HG03442 (cell line): ENCODE measurements around the gene GET3.
A peak's percentile ranks its signal among the peaks of the same experiment; 100 is the strongest.

Experiments
- ATAC-seq: cut with Tn5 transposase; IDR thresholded peaks from one replicate; pipeline ENCODE4 v1.9.1; 2021; ENCODE audit warnings: mild to moderate bottlenecking, moderate library complexity; ENCODE audit not compliant: unreplicated experiment

GET3 gene

GRCh38 chr19:12778017-12778904 lies 41.0 kb downstream of the GET3 start:
- no peak for ATAC-seq

GRCh38 chr19:12778905-12779161 lies 41.5 kb downstream of the GET3 start:
- no peak for ATAC-seq

GRCh38 chr19:12779162-12779993 lies 42.1 kb downstream of the GET3 start:
- no peak for ATAC-seq

- ATAC-seq = no peak
Observed at GRCh38 chr19:12782174-12782423, 44.8 kb downstream of the GET3 start.

- ATAC-seq = peak; percentile 32
Observed at GRCh38 chr19:12782424-12783290, 45.4 kb downstream of the GET3 start.

- no peak for ATAC-seq
Observed at GRCh38 chr19:12783291-12783848, 46.1 kb downstream of the GET3 start.

- ATAC-seq = no peak
Observed at GRCh38 chr19:12783849-12784393, 46.6 kb downstream of the GET3 start.

- no peak for ATAC-seq
Observed at GRCh38 chr19:12784394-12784870, 47.1 kb downstream of the GET3 start.

- no peak for ATAC-seq
Observed at GRCh38 chr19:12784871-12785430, 47.7 kb downstream of the GET3 start.

GRCh38 chr19:12785431-12786031 lies 48.2 kb downstream of the GET3 start:
- no peak for ATAC-seq

- ATAC-seq = no peak
Observed at GRCh38 chr19:12786141-12786870, 49.0 kb downstream of the GET3 start.

- ATAC-seq = no peak
Observed at GRCh38 chr19:12786952-12787351, 49.7 kb downstream of the GET3 start.

GRCh38 chr19:12787458-12787857 lies 50.2 kb downstream of the GET3 start:
- no peak for ATAC-seq

- ATAC-seq = no peak
Observed at GRCh38 chr19:12788042-12788681, 50.9 kb downstream of the GET3 start.

- ATAC-seq = no peak
Observed at GRCh38 chr19:12788682-12789097, 51.4 kb downstream of the GET3 start.

- ATAC-seq = no peak
Observed at GRCh38 chr19:12789098-12789903, 52.0 kb downstream of the GET3 start.

GRCh38 chr19:12789904-12790619 lies 52.8 kb downstream of the GET3 start:
- peak; percentile 37 for ATAC-seq
